ENCODE measurements around the gene ACOT8.
"Not testable (repeated sequence)": the region's sequence is repeated elsewhere in the genome, so short reads cannot be mapped to it uniquely, and the experiment has no call there.

ACOT8 gene

DNA sequence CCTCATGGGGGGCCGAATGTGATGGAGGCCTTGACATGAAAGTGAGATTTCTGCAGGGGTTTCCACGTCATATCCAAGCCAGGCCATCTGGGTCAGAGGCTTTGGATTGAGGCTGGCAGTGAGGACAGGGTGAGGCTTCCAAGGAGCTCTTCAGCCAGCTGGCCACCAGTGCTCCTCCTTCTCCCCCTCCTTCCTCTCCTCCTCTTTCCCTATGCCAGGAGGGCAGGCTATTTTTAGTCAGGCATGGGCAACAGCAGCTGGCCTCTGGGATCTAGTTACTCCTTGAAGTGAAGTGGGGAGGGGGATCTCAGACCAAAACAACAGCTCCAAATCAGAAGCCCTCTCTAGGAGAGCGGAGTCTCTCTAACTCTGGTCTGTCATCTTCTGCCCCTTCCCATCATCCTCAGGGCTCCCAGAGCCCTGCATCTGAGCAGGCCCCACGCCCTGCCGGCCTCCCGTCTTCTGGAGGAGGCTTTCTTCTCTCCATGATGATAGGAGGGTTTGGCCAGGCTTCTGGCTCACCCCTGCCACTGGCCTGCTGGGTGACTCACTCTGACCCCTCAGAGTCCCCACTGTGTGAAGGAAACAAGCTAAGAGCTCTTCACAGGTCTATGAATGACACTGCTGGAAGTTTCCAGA, 30.7 kb downstream of the ACOT8 start:
- no peak for DNase-seq

DNA sequence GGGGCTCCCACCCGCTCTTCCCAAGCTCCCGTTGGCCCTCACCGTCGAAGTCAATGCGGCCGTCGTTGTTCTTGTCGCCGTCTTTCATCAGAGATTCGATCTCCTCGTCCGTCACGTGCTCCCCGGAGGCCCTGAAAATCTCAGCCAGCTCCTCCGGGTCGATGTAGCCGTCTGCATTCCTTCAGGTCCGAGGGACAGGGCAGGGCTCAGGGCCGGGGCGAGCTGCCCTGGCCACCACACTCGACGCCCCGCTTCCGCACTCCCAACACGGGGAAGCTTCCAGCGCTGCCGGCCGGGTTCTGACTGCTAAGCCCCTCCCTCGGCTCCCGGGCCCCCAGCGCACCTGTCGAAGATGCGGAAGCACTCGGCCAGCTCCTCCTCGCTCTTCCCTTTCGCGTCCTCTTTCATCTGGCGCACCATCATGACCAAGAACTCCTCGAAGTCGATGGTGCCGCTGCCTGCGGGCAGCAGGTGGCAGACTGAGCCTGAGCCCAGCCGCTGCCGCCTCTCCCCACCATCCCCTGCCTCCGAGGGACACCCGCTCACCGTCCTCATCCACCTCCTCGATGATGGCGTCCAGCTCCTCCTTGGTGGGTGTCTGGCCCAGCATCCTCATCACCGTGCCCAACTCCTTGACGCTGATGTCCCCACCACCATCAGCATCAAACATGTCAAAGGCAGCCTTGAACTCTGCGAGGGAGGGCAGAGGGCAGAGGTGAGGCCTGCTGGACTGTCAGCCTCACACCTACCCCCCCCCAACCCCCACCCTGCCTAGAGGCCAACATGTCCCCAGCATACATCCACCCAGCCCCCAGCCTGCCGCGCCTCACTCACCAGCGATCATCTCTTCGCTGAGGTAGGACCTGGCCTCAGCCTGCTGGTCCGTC, 33.0 kb downstream of the ACOT8 start:
- no peak for DNase-seq

DNA sequence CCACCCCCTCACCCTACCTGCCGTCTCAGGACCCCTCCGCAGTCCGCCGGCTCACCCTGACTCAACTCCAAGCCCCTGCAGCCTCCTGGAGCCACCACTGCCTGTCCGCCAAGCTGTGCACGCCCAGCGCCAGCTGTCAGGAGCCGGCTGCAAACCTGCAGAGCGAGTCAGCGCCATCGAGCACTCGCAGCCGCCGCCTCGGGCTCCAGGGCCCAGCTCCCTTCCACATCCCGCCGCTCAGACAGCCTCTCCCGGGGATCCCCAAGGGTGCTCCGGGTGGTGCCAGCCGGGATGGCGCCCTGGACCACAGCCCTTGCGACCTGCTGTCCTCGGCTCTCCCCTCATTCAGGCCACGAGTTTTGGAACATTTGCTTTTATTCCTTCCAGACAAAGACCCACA, 34.3 kb downstream of the ACOT8 start:
- no peak for DNase-seq

DNA sequence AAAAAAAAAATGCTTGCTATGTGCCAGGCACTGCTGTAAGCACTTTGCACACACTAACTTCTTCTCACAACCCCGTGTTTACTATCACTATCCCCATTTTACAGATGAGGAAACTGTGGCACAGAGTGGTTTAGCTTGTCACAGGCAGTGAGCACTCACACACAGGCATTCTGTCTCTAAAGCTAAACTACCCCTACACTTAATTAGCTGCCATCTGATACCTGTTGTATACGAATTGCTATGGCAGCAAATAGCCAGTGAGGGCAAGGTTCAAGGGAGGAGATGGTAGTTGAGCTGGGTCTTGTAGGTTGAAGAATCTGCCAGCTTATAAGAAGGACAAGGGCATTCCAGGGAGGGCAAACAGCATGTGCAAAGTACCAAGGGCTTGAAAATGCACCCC, 35.2 kb downstream of the ACOT8 start:
- DNase-seq, result no peak

DNA sequence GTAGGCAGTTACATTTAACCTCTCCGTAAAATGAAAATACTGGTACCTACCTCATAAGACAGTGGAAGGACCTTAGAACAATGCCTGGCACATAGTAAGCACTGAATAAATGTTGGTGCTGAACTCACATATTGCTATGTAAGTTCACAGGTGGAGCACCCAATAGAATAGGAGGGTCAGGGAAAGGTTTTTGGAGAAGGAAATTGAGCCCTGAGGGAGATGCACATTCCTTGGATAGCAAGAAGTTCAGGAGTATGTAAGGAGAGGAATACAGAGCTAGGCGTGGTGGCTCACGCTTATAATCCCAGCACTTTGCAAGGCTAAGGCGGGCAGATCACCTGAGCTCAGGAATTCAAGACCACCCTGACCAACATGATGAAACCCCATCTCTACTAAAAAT, 37.7 kb downstream of the ACOT8 start:
- DNase-seq, result no peak

DNA sequence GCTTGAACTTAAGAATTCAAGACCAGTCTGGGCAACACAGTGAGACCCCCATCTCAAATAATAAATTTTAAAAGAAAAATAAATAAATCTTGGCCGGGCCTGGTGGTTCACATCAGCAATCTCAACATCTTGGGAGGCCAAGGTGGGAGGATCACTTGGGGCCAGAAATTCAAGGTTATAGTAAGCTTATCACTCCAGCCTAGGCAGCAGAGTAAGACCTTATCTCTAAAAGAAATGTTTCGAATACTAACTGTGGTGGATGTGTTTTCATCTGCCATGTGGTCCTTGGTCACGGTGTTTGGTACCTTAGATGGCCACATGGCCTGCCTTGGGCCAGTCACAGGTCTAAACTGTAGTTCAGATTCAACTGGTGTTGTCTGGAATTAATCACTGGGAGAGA, 39.0 kb downstream of the ACOT8 start:
- DNase-seq, result no peak

DNA sequence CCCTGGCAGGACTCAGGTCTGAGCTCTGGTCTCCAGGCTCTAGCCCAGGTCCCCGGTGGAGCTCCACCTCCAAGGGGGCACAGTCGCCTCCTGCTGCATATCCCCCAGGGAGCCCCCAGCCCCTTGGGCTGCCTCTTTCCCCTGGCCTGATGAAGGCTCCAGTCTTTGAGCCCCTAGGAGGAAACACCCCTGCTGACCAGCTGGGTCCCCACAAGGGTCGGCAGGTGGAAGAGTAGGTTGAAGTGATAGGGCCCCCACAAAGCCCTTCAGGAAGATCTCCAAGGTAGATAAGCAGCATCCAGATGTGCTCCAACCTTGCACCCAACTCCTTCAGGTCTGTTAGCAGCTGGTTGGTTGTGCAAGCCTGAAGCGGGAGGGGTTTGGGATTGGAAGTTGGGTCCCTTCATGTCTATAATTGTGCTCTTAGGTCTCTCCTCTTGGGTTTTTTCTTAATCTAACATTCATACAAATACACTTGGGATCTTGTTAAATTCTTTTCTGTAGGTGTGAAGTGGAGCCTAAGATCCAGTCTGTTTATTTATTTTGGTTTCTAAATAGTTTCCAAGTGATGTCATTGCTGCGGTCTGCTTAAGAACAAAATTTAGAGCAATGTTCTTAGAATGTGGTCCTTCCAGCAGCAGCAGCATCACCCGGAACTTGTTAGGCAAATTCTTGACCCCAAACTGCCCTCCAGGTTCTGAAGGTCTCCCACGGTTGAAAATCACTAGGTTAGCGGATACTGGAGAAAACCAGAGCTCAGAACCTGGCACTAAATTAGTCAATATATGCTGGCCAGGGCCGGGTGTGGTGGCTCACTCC, 39.6 kb downstream of the ACOT8 start:
- no peak for DNase-seq

DNA sequence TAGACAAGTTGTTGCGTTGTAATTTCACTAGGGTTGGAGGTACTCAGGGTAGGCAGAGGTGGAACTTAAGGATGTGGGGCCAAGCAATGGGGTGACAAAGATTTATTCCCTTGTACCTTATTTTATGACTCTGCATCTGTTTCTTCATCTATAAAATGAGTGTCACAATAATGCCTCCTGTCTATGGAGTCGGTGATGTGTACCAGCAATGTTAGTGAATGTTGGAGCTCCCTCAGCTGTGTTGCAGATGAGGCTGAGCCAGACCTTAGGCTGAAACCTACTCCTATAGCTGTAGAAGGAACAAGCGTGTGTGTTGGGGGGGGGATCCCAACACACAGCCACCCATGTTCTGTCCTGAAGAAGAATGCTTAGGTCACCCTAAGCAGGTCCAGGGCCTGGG, 40.2 kb downstream of the ACOT8 start:
- no peak for DNase-seq

DNA sequence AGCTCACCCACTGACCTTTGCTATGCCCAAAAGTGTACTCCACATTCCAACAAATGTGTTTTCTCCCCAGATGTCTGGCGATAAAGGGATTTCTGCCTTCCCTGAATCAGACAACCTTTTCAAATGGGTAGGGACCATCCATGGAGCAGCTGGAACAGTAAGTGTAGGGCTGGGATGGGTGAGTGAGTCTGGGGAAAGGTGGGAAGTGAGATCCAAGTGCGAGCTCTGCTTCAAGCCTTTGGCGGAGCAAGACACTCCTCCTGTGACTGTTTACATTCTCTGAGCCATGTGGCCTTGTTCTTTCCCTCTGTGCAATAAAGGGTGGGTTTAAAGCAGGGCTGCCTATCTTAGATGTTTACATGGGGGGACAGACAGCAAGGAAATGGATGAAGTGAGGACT, 42.9 kb downstream of the ACOT8 start:
- no peak for DNase-seq

DNA sequence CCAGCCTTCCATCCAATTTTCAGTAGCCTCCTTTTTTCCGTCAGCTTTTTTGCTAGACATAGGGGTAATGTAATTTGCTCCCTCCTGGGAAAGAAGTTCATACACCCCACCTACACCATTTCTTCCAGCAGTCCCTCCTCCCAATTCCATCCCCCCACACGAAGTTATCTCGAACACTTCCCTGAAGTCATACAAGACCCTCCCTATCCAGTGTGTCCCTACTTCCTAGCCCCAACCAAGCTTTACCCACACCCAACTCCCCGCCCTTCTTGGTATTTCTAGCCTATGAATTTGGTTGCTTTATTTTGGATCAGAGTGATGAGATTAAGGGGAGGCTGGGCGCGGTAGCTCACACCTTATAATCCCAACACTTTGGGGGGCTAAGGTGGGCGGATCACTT, 43.7 kb downstream of the ACOT8 start:
- DNase-seq, result no peak

DNA sequence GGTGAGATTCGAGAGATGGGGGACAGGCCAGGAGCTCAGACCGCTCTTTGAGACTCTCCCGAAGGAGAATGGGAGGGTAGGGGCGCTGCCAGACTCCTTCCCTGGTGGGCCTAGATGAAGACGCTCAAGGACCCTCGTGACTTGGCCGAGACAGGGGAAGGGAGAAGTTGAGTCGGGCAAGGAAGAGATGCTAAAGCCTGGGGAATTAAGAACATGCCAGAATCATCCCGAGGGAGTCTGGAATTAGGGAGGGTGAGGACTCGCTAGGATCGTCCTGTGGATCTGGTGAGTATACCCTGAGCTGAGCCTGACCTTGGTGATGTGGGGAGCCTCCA, 44.2 kb downstream of the ACOT8 start:
- DNase-seq, result no peak

DNA sequence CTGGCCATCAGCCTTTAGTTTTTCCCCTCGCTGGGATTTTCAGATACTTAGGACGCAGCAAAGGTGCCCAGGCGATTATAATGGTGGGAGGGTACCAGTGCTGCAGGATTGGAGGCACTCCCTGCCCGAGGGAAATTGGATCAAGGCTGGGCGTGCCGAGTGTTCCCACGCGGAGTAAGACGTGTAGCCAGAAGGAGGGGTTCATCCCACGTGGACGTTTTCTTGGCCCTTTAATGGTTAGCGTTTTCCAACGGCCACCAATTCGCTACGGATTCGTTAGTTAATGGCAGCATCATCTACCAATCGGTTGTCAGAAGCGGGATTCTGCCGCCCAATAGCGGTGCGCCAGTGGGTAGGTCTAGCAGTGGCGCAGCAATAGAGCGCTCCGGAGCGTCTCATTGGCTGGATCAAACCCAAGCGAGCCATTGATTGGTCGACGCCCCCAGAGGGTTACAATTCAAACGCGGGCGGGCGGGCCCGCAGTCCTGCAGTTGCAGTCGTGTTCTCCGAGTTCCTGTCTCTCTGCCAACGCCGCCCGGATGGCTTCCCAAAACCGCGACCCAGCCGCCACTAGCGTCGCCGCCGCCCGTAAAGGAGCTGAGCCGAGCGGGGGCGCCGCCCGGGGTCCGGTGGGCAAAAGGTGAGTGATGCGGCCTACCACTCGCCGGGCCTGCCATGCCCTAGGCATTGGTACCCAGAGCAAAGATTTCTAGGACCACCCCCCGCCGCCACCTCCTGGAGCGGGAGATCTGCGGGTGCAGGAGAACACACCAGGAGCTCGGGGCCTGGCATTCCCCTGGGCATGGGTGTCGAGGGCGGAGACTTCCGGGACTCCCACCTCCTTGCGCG, 44.8 kb downstream of the ACOT8 start, which contains the start of gene UBE2C:
UBE2C (plus strand) TSS at position 488 of the 849 bp plus-strand sequence; CDS start at position 540, 52 bp downstream.
- peak; percentile 95 for DNase-seq

DNA sequence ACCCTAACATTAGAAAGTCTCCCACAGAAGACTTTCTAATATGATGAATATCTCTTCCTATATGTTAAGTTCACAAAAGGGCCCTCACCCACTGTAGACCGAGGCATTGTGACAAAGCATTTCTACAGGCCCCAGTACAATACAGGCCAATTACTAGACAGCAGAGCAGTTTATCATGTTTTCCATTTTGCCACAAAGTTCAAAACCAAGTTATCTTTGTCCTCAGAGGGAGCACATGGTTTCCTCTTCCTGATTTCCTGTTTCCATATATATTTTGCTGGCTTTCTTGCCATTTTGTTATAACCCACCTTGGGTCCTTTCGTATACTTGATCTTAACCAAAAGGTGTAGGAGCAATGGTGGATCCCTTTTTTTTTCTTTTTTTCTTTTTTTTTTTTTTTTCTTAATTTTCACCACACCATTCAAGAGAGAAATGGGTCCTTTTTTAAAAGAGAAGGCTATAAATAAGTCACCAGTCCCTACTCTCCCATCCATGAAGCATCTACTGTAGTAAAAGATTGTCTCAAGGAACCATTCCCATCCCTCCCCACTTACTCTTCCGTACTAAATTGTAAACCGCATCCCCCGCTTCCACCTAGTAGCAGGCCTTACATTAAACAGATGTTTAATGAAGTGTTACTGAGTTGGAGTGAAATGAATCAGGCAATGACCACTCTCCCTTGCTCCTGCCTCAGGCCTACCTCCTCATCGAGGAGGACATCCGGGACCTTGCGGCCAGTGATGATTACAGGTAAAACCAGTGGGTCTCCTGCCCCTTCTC, 46.8 kb downstream of the ACOT8 start:
- no peak for DNase-seq

DNA sequence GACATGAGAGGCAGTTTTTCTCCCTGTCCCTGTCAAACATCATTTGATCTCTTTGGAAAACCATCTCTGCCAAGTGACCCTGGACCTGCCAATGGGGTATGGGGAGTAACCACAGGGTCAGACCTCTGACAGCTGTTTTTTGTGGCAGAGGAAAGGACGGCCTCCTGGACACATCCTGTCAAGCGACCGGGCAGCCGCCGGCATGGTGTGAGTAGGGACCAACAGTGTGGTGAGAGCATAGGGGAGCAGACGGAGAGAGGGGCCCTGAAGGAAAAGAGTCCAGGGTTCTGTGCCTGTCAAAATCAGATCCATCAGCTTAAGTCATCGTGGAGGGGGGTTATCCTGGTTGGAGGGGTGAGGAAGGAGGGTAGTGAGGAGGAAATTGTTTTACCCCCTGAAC, 55.3 kb downstream of the ACOT8 start:
- no peak for DNase-seq

DNA sequence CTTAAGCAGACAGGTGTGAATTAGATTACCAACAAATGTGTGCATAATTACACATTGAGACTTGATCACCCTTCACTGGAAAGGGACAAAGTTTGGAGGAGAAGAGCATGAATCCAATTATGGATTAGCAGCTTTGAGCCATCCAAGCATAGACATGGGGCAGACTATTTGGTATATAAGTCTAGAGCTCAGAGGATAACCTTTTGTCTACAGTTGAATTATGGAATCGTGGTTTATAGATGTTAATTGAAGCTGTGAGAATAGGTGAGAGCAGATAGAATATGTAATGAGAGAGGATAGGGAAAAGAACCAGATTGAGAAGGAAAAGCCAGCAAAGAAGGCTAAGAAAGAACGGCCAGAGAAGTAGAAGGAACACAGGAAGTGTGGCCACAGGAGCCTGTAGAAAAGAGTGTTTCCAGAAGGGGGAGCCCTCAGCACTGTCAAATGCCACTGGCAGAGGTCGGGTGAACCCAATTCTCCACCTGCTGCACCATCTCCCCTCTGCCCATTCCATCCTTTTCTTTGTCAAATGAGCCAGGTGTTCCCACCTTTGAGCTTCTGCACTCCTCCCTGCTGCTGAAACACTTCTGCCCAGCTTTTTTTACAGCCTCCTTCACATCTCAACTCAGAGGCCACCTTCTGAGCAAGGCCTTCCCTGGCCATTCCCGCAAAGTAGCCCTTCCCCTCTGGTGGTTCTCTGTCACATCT, 58.1 kb downstream of the ACOT8 start:
- no peak for DNase-seq

DNA sequence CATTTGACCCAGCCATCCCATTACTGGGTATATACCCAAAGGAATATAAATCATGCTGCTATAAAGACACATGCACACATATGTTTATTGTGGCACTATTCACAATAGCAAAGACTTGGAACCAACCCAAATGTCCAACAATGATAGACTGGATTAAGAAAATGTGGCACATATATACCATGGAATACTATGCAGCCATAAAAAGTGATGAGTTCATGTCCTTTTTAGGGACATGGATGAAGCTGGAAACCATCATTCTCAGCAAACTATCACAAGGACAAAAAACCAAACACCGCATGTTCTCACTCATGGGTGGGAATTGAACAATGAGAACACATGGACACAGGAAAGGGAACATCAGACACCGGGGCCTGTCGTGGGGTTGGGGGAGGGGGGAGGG, 59.2 kb downstream of the ACOT8 start:
- DNase-seq, result not testable (repeated sequence)

DNA sequence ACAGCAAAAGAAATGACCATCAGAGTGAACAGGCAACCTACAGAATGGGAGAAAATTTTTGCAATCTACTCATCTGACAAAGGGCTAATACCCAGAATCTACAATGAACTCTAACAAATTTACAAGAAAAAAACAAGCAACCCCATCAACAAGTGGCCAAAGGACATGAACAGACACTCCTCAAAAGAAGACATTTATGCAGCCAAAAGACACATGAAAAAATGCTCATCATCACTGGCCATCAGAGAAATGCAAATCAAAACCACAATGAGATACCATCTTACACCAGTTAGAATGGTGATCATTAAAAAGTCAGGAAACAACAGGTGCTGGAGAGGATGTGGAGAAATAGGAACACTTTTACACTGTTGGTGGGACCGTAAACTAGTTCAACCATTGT, 59.7 kb downstream of the ACOT8 start:
- DNase-seq, result not testable (repeated sequence)

DNA sequence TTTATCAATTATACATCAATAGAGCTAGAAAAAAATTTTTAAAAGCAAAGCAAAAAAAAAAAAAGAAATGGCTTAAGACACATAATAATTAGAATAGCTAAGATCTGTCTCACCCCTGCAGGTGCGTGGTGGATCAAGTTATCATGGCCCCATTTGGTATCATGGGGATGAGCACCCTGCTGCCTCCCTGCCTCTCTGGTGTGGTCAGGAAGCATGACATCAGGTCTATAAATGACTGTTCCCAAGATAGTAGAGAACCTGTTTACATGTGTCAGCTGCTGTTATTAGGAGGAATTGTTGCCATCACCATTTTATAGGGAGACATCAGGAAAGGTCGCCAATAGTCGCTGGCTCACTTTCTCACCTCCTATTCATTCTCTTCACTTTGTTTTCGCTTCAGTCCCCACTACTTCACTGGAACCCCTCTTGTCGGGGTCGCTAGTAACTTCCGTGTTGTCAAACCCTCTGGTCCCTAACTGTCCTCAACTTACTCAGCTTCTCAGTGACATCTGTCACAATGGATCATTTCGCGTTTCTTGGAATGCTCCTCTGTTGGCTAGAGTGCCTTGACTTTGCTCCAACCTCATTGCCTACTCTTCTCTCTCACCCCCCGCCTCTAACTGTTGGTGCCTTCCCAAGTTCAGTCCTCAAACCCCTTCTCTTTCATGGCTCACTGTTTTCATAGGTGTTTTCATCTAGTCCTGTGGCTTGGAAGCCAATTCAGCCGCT, 60.7 kb downstream of the ACOT8 start:
- DNase-seq, result no peak

DNA sequence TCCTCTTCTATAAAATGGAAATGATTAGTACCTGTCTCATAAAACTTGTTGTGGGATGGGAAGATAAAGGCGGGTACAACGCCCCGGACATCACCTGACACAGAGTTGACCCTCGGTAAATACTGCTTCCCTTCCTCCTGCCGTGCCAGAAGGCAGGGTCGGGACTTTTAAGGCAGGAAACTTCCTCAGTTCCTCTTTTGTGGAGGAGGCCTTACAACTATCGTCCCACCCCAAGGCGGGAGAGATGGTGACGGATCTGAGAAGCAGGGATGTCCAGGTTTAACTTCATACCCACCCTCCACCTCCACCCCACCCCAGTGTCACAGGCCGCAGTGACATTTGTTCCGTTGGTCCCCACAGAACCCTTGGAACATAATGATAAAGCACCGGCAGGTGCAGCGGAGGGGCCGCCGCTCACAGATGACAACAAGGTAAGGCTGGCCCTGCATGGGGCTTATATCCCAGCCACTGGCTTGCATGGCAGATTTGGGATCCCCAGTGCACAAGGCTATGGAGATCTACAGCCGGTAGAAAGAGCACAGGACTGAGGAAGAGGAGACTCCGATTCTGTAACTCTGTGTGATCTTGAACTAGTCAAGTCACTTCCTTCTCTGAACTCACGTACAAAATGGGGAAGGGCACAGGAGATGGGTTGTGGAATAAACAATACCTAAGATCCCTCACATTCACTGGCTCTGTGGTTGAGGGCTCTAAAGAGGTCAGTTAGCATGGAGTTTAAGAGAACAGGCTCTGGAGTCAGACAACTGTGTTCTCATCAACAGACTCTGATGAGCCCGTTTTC, 64.7 kb downstream of the ACOT8 start:
- no peak for DNase-seq
